Fibroblast of pulmonary artery (primary cell): ENCODE data around the gene GRK6.

ENCODE experiments used
- DNase-seq: peaks from one replicate; pipeline ENCODE4 v3.0.0-alpha.2; 2010; ENCODE audit warnings: low read depth
- H3K4me3 ChIP-seq: replicated peaks from 2 replicates; pipeline ENCODE4 v1.5.1; 2011; ENCODE audit warnings: low read depth, mild to moderate bottlenecking, control low read depth, low read length, moderate library complexity
- TF ChIP-seq, protein P1 (sequence below): IDR thresholded peaks from 2 replicates; pipeline ENCODE4 v1.5.1; 2011; ENCODE audit warnings: mild to moderate bottlenecking, control low read depth, low read length, inconsistent platforms; ENCODE audit errors: missing control alignments

The GRK6 gene

DNA sequence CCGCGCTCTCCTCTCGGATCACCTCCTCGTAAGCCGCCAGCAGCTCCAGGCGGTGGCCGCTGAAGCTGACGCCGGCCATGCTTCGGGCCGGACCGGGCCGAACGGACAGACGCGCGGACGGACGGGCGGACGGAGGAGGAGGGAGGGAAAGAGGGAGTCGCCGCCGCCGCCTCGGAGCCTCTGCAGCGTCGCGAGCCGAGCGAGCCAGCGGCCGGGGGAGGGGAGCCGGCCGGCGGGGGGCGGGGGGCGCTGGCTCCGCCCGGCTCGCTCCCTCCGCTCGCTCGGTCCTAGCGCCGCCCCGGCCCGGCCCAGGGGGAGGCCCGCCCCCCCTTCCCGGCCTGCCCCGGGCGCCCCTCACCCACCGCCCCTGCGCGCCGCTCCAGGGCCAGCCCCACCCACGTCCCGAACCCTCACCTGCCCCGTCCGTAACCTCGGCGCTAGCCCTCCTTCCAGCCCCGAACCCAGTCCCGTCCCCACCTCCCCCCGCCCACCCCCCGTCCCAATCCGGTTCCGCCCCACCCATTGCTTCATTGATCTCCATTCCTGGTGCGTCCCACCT lies 47.0 kb downstream of the GRK6 start, which contains the start of gene DBN1:
Gene DBN1 (minus strand): TSS at position 192 of the 559 bp plus-strand sequence. CDS start 113 bp downstream, at position 79.
- TF ChIP-seq, protein P1, sequence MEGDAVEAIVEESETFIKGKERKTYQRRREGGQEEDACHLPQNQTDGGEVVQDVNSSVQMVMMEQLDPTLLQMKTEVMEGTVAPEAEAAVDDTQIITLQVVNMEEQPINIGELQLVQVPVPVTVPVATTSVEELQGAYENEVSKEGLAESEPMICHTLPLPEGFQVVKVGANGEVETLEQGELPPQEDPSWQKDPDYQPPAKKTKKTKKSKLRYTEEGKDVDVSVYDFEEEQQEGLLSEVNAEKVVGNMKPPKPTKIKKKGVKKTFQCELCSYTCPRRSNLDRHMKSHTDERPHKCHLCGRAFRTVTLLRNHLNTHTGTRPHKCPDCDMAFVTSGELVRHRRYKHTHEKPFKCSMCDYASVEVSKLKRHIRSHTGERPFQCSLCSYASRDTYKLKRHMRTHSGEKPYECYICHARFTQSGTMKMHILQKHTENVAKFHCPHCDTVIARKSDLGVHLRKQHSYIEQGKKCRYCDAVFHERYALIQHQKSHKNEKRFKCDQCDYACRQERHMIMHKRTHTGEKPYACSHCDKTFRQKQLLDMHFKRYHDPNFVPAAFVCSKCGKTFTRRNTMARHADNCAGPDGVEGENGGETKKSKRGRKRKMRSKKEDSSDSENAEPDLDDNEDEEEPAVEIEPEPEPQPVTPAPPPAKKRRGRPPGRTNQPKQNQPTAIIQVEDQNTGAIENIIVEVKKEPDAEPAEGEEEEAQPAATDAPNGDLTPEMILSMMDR, result no peak
- DNase-seq, result peak; percentile 52
- peak within 1 kb of the TSS; percentile 77 for H3K4me3 ChIP-seq

- H3K4me3 ChIP-seq, result no peak overlapping the region
- TF ChIP-seq, protein P1, result no peak
- DNase-seq, result no peak
These were observed 47.6 kb downstream of the GRK6 start for GRCh38 chr5:177474002-177474476.

- DNase-seq, result no peak
- TF ChIP-seq, protein P1, result no peak
- no peak overlapping the region for H3K4me3 ChIP-seq
These were observed 48.5 kb downstream of the GRK6 start for GRCh38 chr5:177474846-177475562.

GRCh38 chr5:177475563-177476427 lies 49.3 kb downstream of the GRK6 start:
- DNase-seq, result no peak
- no peak overlapping the region for H3K4me3 ChIP-seq
- TF ChIP-seq, protein P1, result no peak

- no peak overlapping the region for H3K4me3 ChIP-seq
- DNase-seq, result peak; percentile 62
- TF ChIP-seq, protein P1, result no peak
These were observed 50.2 kb downstream of the GRK6 start for GRCh38 chr5:177476531-177477233.

GRCh38 chr5:177477701-177478477 lies 51.4 kb downstream of the GRK6 start:
- H3K4me3 ChIP-seq, result no peak overlapping the region
- no peak for DNase-seq
- TF ChIP-seq, protein P1, result no peak
